ENCODE measurements around the gene KIF6.
A peak's percentile ranks its signal among the peaks of the same experiment; 100 is the strongest.
"Not testable (repeated sequence)": the region's sequence is repeated elsewhere in the genome, so short reads cannot be mapped to it uniquely, and the experiment has no call there.

KIF6 gene

GRCh38 chr6:39312912-39313525 lies 412.2 kb downstream of the KIF6 start:
- no peak for DNase-seq (ENCODE audit: low read depth)

GRCh38 chr6:39310542-39310941 lies 414.7 kb downstream of the KIF6 start:
- no peak for DNase-seq (ENCODE audit: low read depth)

- peak; percentile 13 for DNase-seq (ENCODE audit: low read depth)
Observed at GRCh38 chr6:39309942-39310531, 415.2 kb downstream of the KIF6 start.

- no peak for DNase-seq (ENCODE audit: low read depth)
Observed at GRCh38 chr6:39307462-39307861, 417.7 kb downstream of the KIF6 start.

GRCh38 chr6:39304951-39305350 lies 420.3 kb downstream of the KIF6 start:
- no peak for DNase-seq (ENCODE audit: low read depth)

- DNase-seq (ENCODE audit: low read depth), result no peak
Observed at GRCh38 chr6:39303425-39304153, 421.6 kb downstream of the KIF6 start.

- DNase-seq (ENCODE audit: low read depth), result peak; percentile 70
Observed at GRCh38 chr6:39302669-39303424, 422.4 kb downstream of the KIF6 start.

GRCh38 chr6:39302011-39302410 lies 423.2 kb downstream of the KIF6 start:
- no peak for DNase-seq (ENCODE audit: low read depth)

- DNase-seq (ENCODE audit: low read depth), result no peak
Observed at GRCh38 chr6:39301606-39302005, 423.6 kb downstream of the KIF6 start.

GRCh38 chr6:39300739-39301138 lies 424.5 kb downstream of the KIF6 start:
- DNase-seq (ENCODE audit: low read depth), result no peak

- DNase-seq (ENCODE audit: low read depth), result no peak
Observed at GRCh38 chr6:39298061-39298460, 427.1 kb downstream of the KIF6 start.

- no peak for DNase-seq (ENCODE audit: low read depth)
Observed at GRCh38 chr6:39296745-39297640, 428.2 kb downstream of the KIF6 start.

- DNase-seq (ENCODE audit: low read depth), result no peak
Observed at GRCh38 chr6:39295611-39296011, 429.6 kb downstream of the KIF6 start.

- no peak for DNase-seq (ENCODE audit: low read depth)
Observed at GRCh38 chr6:39294899-39295298, 430.3 kb downstream of the KIF6 start.

GRCh38 chr6:39294133-39294532 lies 431.1 kb downstream of the KIF6 start:
- DNase-seq (ENCODE audit: low read depth), result no peak

GRCh38 chr6:39292637-39293036 lies 432.6 kb downstream of the KIF6 start:
- DNase-seq (ENCODE audit: low read depth), result no peak

- DNase-seq (ENCODE audit: low read depth), result no peak
Observed at GRCh38 chr6:39289490-39289889, 435.7 kb downstream of the KIF6 start.

GRCh38 chr6:39287601-39288000 lies 437.6 kb downstream of the KIF6 start:
- no peak for DNase-seq (ENCODE audit: low read depth)

- not testable (repeated sequence) for DNase-seq (ENCODE audit: low read depth)
Observed at GRCh38 chr6:39286596-39286995, 438.6 kb downstream of the KIF6 start.

- DNase-seq (ENCODE audit: low read depth), result no peak
Observed at GRCh38 chr6:39282774-39283173, 442.4 kb downstream of the KIF6 start.

- DNase-seq (ENCODE audit: low read depth), result no peak
Observed at GRCh38 chr6:39281312-39281980, 443.8 kb downstream of the KIF6 start.
